HG02938 (cell line): ENCODE data around the gene CIC.
A peak's percentile ranks its signal among the peaks of the same experiment; 100 is the strongest.

Experiments
- ATAC-seq: cut with Tn5 transposase; IDR thresholded peaks from one replicate; pipeline ENCODE4 v1.9.1; 2021; ENCODE audit warnings: mild to moderate bottlenecking, moderate library complexity; ENCODE audit not compliant: unreplicated experiment

The CIC gene

DNA sequence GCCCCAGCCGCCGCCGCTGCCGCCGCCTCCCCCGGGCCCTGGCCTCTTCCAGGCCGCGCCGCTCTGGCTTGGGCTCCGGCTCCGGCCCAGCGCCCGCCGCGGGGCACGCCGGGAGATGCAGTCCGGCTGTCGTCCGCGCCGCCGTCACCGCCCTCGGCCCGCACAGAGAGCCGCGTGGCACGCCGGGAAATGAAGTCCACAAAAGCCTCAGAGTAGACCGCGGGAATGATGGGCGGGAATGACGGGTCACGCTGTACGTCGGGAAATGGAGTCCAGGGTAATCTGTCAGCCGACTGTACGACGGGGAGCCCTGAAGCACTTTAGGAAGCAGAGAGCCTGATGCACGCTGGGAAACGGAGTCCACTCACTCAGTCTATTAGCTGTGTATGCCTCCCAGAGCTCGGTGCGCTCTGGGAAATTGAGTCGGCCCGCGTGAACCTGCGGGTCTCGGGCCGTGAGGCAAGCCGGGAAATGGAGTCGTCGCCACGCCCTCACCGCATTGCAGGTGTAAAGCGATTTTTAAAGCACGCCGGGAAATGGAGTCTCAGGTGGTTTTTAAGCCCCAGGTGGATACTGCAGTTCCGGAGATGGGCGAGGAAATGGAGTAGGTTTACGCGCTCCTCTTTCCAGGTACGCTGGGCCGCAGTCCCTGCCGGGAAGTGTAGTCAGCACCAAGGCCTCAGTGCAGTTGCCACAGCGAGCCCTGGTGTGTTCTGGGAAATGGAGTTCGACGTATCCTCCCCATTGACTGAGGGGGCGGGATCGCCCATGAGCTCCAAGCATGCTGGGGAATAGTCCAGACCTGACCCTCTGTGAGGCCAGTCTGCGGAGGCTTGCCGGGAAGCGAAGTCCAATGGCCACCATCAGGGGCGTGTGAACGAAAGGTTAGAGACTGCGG, 26.3 kb upstream of the CIC start, which contains the start of gene GSK3A:
GSK3A (minus strand) TSS at position 91 of the 898 bp plus-strand sequence. CDS start 137 bp downstream, outside the sequence.
- ATAC-seq, result peak; percentile 61

DNA sequence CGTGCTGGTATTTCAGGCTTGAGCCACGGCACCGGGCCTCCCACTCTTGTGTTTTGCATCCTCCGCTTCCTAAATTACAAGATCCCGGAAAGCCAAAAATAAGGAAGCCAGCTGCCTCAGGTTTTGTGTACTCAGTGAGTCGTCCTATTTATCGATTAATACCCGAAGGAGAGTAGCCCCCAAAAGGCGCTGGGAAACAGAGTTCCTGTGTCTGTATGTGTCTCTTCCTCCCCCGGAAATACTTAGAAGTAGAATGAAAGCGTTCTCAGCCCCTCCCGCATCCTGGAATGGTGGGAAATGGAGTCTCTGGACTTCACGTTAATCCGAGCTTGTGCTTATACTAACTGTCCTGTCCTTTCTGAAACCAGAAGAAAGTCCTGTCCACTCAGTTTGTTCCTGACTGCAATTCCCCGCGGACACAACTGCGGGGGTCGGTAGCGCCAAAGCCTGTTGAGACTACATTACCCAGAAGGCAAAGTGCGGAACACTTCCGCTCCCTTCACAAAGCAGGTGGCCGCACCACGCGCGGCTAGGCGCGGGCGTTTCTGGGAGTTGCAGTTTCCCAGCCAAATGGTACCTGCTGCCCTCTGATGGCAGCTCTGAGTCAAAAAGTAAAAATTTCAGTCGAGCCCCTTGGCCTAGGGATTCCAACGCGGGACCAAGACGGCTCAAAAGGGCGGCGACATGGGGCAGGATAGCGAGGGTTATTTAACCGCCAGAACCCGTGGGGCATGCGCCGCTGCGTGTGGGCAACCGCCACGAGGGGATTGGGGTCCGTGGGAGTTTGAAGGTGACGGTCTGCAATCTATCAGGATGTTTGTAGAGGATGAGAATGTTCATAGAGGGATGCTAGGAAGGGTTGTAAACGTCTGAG, 24.5 kb upstream of the CIC start:
- peak; percentile 43 for ATAC-seq

DNA sequence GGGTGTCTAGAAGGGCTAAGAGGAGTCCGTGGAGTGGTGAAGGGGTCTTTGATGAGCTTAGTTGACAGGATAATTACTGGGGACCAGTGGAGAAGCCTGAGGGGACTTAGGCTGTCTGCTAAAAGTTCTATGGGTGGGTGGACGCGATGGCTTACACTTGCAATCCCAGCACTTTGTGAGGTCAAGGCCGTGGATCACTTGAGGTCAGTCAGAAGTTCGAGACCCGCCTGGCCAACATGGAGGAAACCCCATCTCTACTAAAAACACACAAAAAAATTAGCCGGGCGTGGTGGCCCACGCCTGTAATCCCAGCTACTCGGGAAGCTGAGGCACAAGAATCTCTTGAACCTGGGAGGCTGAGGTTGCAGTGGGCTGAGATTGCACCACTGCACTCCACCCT, 23.8 kb upstream of the CIC start:
- ATAC-seq, result no peak

DNA sequence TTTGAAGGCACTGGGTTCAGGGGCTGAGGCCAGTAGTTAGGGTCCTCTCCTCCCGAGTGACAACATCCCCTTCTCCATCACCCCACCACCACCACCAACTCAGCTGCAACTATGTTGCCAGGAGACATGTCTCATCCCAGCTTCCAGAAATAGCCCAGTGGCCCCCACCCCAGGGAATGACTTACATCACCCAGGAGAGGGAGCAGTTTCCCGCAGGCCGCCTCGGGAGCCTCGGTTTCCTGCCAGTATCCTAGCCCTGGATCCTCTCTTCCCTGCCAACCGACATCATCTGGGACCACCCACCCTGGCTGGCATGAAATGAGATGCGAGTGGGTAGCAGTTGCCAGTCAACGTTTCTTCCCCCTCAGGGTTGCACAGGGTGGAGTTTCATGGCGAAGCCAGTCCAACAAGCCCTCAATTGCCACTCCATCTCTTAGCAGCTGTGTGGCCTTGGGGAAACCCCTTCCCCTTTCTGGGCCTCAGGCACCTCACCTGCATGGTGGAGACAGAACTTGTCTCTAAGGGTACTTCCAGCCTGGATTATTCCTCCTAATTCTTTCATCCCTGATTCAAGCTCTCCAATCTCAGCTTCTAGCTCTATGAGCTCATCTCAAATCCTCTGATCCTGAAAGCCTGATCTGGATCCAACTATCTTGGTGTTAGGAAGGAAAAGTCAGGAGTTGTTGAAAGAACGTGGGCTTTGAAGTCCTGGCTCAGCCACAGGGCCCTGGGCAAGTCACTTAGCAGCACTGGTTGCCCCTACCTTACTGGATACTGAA, 22.7 kb upstream of the CIC start:
- ATAC-seq, result no peak

DNA sequence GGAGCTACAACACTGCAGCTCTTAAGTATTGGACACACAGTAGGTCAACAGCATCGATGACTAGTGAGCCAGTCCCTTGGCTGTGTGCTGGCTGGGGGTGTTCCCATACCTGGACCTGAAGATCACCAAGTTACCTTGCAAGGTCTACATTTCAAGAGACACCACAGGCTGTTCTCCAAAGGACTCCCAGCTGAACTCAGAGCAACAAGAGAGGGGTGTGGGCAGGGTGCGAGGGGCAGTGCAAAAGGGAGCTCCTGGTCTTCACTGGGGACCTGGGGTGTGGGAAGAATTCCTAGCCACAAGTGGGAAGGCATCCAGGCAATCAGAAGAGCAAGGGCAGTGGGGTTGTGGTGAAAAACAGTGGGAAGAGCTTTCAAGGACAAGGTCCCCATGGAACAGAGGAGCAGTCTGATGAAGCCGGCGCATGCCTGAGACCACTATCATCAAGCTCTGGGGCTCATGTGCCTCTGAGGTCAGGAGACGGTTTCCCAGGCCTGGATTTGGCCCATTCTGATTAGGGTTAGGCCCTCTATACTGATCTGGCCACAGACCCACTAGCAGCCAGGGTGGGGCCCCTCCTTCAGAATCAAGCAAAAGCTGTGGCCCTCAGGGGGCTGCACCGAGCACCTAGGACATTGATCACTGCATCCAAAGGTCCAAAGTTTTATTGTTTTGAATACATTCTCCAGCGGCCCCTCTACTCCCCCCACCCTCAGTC, 22.0 kb upstream of the CIC start:
- ATAC-seq, result no peak

DNA sequence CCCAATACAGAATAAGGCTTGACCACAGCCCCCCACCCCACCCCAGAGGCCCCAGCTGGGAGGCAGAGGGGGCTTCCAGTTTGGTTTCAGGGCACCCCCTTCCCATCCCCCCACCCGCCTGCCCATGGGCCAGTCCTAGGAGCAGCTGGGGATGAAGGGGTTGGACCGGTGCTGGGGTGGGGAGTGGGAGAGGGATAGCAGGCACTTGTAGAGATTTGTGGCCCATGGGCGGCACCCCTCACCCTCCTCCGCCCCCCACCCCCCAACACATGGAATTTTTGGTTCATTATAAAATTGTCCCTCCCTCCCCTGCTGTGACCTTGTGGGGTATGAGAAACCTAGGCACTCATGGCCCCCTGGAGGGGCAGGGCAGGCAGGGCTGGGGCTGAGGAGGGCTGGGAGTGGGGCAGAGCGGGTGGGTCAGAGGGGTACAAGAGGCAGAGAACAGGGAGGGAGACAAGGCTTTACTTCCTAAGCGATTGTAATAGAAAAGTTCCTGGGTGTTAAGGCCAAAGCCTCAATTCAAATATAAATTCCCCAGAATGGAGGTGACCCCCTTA, 21.3 kb upstream of the CIC start:
- ATAC-seq, result no peak

DNA sequence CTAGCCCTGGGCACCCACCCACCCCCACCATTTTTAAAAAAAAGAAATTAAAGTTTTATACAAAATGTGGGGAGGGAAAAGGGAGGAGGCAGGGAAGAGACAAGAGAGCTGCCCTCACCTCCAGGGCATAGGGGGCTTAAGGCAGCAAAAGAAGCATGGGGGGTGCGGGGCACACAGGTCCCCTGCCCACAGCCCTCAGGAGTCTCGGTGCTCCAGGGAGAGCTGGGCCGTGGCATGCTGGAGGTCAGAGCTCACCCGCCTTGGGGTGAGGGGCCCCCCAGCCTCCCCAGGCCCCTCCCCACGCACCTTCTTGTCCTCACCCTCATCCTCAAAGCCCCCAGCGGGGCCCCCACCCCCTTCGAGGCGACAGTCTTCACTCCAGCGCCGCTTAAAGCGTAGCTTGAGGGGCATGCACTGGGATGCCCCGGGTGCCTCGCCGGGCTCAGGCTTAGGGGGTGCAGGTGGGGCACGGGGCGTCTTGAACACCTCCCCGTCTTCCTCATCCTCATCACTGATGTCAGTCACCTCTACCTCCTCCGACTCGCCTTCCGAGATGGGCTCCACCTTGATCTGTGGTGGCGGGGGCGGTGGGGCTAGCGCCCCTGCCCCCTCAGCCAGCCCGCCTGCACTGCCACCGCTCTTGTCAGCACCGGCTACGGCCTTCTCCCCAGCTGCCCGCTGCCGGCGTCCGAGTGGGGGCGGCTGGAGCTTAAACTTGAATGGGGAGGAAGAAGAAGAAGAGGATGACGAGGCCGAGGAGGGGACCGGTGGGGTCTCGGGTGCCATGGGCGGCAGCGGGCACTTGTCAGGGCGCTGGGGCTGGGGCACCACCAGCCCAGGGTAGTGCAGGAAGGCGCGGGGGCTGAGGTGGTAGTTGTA, 20.5 kb upstream of the CIC start:
- no peak for ATAC-seq

DNA sequence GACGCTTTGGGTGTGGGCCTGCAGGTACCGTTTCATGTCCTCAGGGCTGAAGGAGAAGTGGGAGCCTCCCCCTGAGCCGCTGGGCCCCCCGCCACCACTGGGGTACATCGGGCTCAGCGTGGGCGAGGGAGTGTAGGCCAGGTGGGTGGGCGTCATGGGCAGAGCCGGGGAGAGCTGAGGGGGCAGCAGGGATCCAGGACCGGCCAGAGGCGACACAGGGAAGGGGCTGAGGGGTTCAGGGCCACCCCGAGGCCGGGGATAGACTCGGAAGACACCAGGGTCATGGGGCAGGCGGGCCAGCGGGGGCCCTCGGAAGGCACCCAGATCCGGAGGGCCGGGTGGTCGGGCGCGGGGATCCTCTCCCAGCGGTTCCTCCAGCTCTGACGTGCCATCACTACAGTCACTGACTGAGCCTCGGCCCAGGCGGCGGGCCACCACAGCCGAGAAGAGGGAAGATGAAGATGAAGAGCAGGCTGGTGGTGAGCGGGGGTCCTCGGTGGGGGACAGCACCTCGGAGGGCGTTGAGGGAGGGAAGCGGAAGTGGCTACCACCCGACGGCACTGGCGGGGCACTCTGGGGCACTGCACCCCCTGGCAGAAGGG, 19.8 kb upstream of the CIC start:
- no peak for ATAC-seq

DNA sequence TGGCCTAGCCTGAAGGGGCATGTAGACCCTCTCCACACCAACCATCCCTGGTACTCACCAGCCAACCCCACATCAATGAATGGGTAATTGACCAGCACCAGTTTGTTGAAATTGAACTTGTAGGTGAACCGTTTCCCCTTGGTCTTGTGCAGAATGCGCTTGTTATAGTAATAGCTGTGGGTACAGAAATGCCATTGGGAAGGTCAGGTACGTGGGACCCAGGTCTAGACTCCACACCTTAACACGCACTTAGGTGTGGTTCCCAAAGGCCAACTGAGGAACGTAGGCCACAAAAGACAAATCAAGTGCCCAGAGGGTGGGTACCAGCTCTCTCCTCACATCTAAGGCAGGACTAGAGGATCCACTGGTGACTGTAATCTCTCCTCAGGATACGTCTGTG, 19.3 kb upstream of the CIC start:
- no peak for ATAC-seq

DNA sequence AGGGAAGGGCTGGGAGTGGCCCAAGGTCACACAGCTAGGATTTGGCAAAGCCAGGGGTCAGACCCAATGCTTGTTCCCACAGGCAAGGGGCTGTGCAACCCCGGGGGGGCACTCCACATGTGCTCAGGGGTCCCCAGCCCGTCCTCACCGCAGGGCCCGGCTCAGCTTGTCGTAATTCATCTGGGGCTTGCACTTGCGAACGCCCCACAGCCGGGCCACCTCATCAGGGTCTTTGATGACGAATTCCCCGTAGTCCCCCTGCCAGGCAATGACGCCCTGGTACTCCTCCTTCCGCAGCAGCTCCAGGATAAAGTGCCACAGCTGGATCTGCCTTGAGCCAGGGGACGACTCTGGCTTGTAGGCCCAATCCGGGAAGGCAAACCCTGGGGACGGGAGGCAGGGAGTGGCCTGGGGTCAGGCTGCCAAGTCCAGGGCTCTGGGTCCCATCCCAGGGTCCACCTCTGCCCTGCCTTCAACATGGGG, 18.8 kb upstream of the CIC start:
- ATAC-seq, result no peak

DNA sequence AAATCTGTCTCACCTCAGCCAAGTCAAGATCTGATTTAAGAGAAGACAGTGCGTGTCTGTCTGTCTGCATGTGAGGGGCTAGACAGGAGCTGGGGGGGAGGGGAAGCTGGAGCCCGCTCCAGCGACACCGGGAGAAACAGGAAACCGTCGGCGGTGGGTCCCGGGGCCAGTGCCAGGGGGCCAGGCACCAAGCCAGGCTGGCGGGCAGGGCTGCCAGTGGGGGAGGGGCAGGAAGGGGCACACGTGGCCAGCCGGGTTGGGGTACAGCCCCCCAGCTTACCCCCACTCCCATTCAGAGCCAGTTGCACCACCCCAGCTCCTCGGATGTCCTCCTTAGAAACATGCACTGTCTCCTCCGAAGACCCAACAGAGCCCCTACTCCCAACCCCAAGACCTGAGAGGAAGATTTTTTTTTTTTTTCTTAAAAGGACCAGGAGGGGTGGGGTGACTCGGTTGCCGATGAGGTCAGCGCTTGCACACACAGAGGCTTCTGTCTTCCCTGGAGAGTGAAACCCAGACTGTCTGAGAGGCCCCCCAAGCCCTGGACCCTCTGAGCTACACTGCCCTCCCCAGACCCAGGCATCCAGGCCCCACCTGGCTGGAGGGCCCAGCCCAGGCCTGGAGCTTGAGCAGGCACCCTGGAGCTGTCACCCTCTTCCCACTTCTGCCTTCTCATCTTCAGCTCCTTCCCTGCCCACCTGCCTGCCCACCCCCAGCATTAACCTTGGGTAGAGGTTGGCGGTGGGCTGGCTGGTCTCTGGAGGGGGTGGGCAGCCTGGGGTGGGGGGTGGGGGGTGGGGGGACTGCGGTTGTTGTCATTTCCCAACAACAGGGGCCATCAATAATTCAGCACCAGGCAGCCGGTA, 18.2 kb upstream of the CIC start:
- ATAC-seq, result no peak

DNA sequence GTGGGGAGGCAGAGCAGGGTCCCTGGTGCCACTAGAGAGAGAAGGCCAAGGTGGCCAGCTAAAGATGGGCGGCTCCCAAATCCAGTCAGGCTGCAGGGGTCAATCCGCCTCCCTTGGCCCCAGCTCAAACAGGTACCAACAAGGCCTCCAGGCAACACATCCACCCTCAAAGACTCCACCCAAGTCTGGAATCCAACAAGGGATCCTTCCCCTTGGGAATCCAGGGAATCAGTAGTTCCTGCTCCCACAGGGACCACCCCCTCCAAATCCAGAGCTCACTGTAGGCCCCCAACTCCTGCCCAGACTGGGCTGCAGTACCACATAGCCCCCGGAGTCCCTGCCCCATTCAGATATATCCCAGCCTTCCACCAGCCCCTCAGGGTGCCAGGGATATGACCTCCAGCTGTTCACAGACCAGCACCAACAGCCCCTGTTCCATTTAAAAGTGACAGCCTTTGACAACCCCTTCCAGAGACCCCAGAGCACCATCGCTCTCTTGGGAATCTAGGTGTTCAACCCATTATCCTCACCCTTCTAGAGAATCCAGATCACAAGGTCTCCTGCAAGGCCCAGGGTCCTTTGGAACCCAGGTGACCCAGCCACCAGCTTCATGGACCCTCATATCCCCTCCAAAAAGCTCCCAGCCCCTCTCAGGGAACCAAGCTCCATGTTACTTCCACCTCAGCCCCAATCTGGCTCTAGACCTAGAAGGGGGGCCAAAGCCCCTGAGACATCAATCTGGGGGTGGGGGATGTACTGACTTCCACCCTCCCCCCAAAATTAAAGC, 17.3 kb upstream of the CIC start:
- ATAC-seq, result no peak

DNA sequence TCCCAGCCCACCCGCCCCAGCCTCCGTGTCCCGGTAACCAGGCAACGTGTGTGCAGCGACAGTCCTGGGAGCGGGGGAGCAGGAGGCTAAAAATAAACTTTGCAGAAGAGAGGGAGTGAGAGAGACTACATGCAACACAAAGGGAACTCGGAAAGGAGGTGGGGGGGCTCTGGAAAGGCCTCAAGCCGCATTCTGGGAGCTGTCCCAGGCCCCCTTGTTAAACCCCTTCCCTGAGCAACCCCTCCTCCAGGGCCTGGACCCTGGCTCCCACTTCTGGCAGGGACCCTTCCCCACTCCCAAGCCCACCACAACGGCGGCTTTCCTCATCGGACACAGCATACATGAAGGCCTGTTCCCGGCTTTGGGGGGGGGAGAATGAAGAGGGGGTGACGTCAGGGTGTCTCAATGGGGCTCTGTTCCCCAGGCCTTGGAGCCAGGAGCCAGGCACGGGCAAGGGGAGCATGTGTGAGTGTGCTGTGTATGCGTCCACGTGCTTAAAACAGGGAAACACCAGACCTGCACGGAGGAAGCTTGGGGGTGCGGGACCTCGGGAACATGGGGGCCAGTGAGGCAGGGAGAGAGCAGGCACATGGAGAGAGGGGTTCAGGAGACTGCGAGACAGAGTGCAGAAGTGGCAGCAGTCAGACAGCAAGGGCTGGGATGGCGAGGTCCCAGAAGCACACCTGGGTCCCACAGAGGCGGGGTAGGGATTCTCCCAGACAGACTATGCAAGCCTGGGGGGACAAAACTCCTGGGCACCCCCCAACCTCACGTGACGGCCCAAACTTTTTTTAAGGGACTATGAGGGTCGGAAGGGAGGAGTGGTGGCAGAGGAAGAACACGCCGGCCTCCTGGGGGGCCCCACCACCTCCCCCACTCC, 16.4 kb upstream of the CIC start:
- ATAC-seq, result no peak

DNA sequence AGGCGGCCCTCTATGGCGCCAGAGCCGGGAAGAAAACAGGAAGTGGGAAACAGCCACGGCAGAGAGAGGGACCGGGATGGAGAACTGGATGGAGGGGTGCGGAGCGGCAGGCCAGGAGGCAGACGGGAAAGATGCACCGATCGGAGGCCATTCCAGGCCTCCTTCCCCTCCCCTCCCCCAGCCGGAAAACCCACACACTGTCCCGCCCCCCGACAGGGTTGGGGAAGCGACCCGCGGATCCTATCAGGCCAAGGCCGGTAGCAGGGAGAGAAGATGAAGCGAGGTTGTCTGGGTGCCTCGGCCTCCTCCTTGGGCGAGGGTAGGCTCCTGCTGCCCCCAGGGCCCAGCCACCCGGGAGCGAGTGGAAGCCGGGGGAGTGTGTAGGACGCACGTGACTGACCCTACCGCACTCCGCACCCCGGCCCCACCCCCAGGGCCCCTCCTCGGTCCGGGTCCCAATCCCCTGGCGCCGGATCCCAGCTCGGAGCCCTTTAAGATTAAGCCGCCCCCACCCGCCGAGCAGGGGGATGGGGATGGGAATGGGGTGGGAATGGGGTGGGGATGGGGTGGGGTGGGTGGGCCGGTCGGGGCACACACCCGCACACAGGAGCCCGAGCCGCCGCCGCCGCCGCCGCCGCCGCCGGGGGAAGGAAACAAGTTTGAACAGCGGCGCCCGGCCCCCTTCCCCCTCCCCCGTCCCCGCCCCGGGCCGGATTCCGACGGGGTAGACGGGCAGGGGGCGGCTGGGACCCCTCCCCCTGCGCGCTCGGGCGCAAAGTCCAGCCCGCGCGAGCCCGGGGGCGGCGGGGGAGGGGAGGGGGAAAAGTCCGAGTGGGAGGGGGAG, 15.6 kb upstream of the CIC start:
- ATAC-seq, result no peak
